B cell (primary cell): Measurements from ENCODE around the gene OFD1. TPM values are rescaled to one million over a fixed set of nuclear protein-coding genes. Genes with fewer than 3 reads are reported as not detected.

Experiments
- ATAC-seq: fragments of 200-7000 bp; cut with Tn5 transposase; one replicate; pipeline ENCODE4 v1.10.0; 2021; ENCODE audit warnings: low read depth, mild to moderate bottlenecking, moderate number of reproducible peaks, moderate library complexity
- CTCF ChIA-PET: fragments of 350-600 bp; sonication (Branson Sonifier 250); formaldehyde crosslinking; loops from one replicate; lab custom pipeline; 2021; ENCODE audit warnings: antibody characterized with exemption, inconsistent platforms; lab: Charles Lee
- POLR2A ChIA-PET: fragments of 350-600 bp; sonication (Branson Sonifier 250); formaldehyde crosslinking; loops from one replicate; lab custom pipeline; 2021; ENCODE audit warnings: antibody characterized with exemption; lab: Charles Lee
- DNase-seq: peaks from one replicate; pipeline ENCODE4 v3.0.0; 2013
- H2AFZ ChIP-seq: 2 replicates; pipeline ENCODE4 v1.6.1; 2012; ENCODE audit warnings: mild to moderate bottlenecking, low read depth, low read length; ENCODE audit not compliant: insufficient read depth, poor library complexity, severe bottlenecking
- H3K27ac ChIP-seq, 2 donors: 1 replicate in 1 of 2; 2 replicates in 1 of 2; pipeline ENCODE4 v1.5.1; 2012 to 2013; ENCODE audit warnings: low read length in 2 of 2, mild to moderate bottlenecking in 2 of 2, moderate library complexity in 1 of 2
- H3K27me3 ChIP-seq, 4 experiments: fragments of 200-600 bp in 1 of 4; sonication (generic) in 1 of 4; replicated peaks in 1 of 4; 1 replicate in 2 of 4; 2 replicates in 2 of 4; pipeline versions ENCODE4 v1.6.1 to v1.7.0; 2013 to 2016; ENCODE audit warnings: low read length in 3 of 4, mild to moderate bottlenecking in 2 of 4, mixed read lengths in 1 of 4, moderate library complexity in 1 of 4; ENCODE audit not compliant: insufficient read depth in 4 of 4, control insufficient read depth in 3 of 4; ENCODE audit errors: control extremely low read depth in 1 of 4
- H3K36me3 ChIP-seq, 2 experiments: replicated peaks in 1 of 2; 1 replicate in 1 of 2; 2 replicates in 1 of 2; pipeline versions ENCODE4 v1.6.1 to v1.7.1; 2013; ENCODE audit warnings: low read length in 1 of 2; ENCODE audit not compliant: insufficient read depth in 2 of 2, control insufficient read depth in 1 of 2; ENCODE audit errors: control extremely low read depth in 1 of 2, extremely low read depth in 1 of 2
- H3K4me1 ChIP-seq, 2 donors: fragments of 200-600 bp in 1 of 2; sonication (generic) in 1 of 2; 1 replicate in 1 of 2; 2 replicates in 1 of 2; pipeline versions ENCODE4 v1.5.1 to v1.6.1; 2013 to 2017; ENCODE audit warnings: low read length in 2 of 2; ENCODE audit not compliant: control insufficient read depth in 2 of 2, insufficient read depth in 2 of 2
- H3K4me2 ChIP-seq: replicated peaks from 2 replicates; pipeline ENCODE3; 2012; ENCODE audit warnings: mild to moderate bottlenecking, low read depth, low read length; ENCODE audit not compliant: poor library complexity, severe bottlenecking
- H3K4me3 ChIP-seq, 5 experiments: fragments of 200-600 bp in 1 of 5; sonication (generic) in 1 of 5; 1 replicate in 3 of 5; 2 replicates in 2 of 5; pipeline versions ENCODE4 v1.5.1 to v1.7.0; 2011 to 2016; ENCODE audit warnings: low read length in 4 of 5, mild to moderate bottlenecking in 4 of 5, low read depth in 2 of 5, control low read depth in 1 of 5, moderate library complexity in 1 of 5; ENCODE audit not compliant: insufficient read depth in 1 of 5; ENCODE audit errors: control extremely low read depth in 1 of 5, extremely low read depth in 1 of 5
- H3K79me2 ChIP-seq: fragments of 200-600 bp; sonication (generic); one replicate; pipeline ENCODE4 v1.6.0; 2016; ENCODE audit warnings: low read length; ENCODE audit not compliant: control insufficient read depth, insufficient read depth
- H3K9ac ChIP-seq: fragments of 200-600 bp; sonication (generic); 2 replicates; pipeline ENCODE4 v1.6.1; 2017; ENCODE audit warnings: mild to moderate bottlenecking, low read length, moderate library complexity
- H3K9me3 ChIP-seq, 3 donors: one replicate each; pipeline versions ENCODE4 v1.6.1 to v1.7.1; 2013; ENCODE audit warnings: low read length in 2 of 3; ENCODE audit not compliant: control insufficient read depth in 2 of 3, insufficient read depth in 1 of 3; ENCODE audit errors: control extremely low read depth in 1 of 3
- H4K20me1 ChIP-seq: 2 replicates; pipeline ENCODE4 v1.6.0; 2012; ENCODE audit warnings: mild to moderate bottlenecking, low read length; ENCODE audit not compliant: insufficient read depth, control insufficient read depth, poor library complexity, severe bottlenecking
- H3K27ac Mint-ChIP-seq: one replicate; pipeline ENCODE4 v1.8.0; 2021; ENCODE audit warnings: mixed read lengths
- H3K27me3 Mint-ChIP-seq: one replicate; pipeline ENCODE4 v1.8.0; 2021; ENCODE audit warnings: mixed read lengths
- H3K4me1 Mint-ChIP-seq: one replicate; pipeline ENCODE4 v1.8.0; 2021; ENCODE audit warnings: mixed read lengths
- H3K4me3 Mint-ChIP-seq: one replicate; pipeline ENCODE4 v1.8.0; 2021; ENCODE audit warnings: mixed read lengths
- H3K9me3 Mint-ChIP-seq: one replicate; pipeline ENCODE4 v1.8.0; 2022; ENCODE audit warnings: mixed read lengths; ENCODE audit not compliant: insufficient read depth
- EZH2 ChIP-seq: IDR thresholded peaks from 2 replicates; pipeline ENCODE4 v1.6.1; 2012; ENCODE audit warnings: borderline replicate concordance, low read depth, mild to moderate bottlenecking, moderate library complexity, low read length; ENCODE audit not compliant: insufficient read depth, poor library complexity, severe bottlenecking
- WGBS: methylation state at CpG from one replicate; pipeline ENCODE4 v1.1.5; 2013; ENCODE audit warnings: missing lambda C conversion rate; ENCODE audit not compliant: insufficient coverage; 5-methylcytosine and 5-hydroxymethylcytosine counted together
- intact Hi-C: fragments of 100-400 bp; cut with micrococcal nuclease; formaldehyde crosslinking; loops from one replicate; pipeline ENCODE4 v1.10.0; 2022
- polyA plus RNA-seq: library from polyadenylated mRNA; depleted of rRNA; stranded (reverse); fragments of >200 nt; gene quantifications from 2 replicates; pipeline ENCODE4 v1.2.3, GENCODE V29; 2012
- total RNA-seq, 2 donors: library from RNA; stranded (reverse); fragments of 120-200 nt in 1 of 2; gene quantifications; 1 replicate in 1 of 2; 2 replicates in 1 of 2; pipeline versions ENCODE4 v1.2.3 to v1.2.4, GENCODE V29; 2013 to 2022
- TF ChIP-seq, protein P1 (sequence below): fragments of 200-600 bp; IDR thresholded peaks from one replicate; pipeline ENCODE4 v1.8.0; 2022; ENCODE audit warnings: antibody characterized with exemption, mild to moderate bottlenecking

The OFD1 gene
- total and polyA plus RNA-seq, 2 donors (not counting 1 experiment from before 2014, with no cell fraction given) = 40.6 to 84.9 TPM

DNA sequence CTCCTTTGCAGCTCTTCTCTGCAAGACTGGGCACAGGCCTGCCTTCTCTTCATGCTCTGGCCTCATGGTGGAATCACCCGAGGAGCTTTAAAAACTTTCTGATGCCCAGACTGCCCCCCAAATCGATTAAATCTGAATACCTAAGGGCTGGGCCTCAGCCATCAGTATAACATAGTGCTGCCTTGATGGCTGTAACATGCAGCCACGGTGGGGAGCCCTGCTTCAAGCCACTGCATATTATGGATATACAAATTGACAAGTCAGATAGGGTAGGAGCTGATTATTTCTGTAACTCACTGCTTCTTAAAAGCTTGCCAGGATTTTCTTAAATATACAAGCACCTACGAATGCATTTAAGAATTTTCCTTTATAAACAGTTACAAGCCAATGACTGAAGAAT, 41.8 kb downstream of the OFD1 start:
- no peaks in the 10 kb centered on the region for H3K9me3 ChIP-seq
- no peaks in the 10 kb centered on the region for H3K4me1 Mint-ChIP-seq

DNA sequence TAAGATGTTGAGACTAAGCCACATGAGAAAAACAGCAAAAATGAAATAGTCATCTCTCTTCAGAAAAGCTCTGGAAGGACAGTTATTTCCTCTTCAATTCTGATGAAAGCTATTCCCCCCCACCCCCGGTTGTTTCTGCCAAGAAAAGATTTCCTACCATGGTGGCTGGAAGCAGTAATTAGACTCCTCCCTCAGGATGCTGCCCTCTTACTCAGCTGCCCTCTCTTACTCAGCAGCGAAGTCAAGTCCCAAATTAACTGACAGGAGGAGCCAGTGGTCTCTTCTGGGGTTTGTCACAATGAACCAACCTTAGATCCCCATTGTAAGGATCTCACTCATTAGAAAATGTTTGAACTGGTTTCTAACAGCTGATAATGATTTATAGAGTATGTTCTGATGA, 44.4 kb downstream of the OFD1 start:
- no peak for ATAC-seq
- Histone ChIP-seq H3K9ac (no peak overlapping the region), H3K79me2 (no peaks in the 10 kb centered on the region), H4K20me1 (no peaks in the 10 kb centered on the region), H3K4me2 (no peak overlapping the region), H3K4me1 (no peaks in the 10 kb centered on the region), H3K27ac (no peak overlapping the region), H3K27me3 (no peaks in the 10 kb centered on the region), H3K36me3 (peaks cover 0 to 15% of the 10 kb centered on the region in 2 experiments), H3K9me3 (no peaks in the 10 kb centered on the region), H3K4me3 (no peak overlapping the region), H2AFZ (no peak overlapping the region)
- intact Hi-C loops = no loop called here
- no peak for TF ChIP-seq EZH2
- TF ChIP-seq, protein P1, sequence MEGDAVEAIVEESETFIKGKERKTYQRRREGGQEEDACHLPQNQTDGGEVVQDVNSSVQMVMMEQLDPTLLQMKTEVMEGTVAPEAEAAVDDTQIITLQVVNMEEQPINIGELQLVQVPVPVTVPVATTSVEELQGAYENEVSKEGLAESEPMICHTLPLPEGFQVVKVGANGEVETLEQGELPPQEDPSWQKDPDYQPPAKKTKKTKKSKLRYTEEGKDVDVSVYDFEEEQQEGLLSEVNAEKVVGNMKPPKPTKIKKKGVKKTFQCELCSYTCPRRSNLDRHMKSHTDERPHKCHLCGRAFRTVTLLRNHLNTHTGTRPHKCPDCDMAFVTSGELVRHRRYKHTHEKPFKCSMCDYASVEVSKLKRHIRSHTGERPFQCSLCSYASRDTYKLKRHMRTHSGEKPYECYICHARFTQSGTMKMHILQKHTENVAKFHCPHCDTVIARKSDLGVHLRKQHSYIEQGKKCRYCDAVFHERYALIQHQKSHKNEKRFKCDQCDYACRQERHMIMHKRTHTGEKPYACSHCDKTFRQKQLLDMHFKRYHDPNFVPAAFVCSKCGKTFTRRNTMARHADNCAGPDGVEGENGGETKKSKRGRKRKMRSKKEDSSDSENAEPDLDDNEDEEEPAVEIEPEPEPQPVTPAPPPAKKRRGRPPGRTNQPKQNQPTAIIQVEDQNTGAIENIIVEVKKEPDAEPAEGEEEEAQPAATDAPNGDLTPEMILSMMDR = no peak
- no peaks in the 10 kb centered on the region for H3K9me3 Mint-ChIP-seq
- 20% methylated on average over 1 of the region's 2 CpGs for WGBS
- POLR2A ChIA-PET = no interaction called here
- no peak overlapping the region for H3K4me3 Mint-ChIP-seq
- no peak overlapping the region for H3K27ac Mint-ChIP-seq
- no peaks in the 10 kb centered on the region for H3K4me1 Mint-ChIP-seq
- no peak for DNase-seq
- no peaks in the 10 kb centered on the region for H3K27me3 Mint-ChIP-seq
- CTCF ChIA-PET = no interaction called here

More for the DNA sequence above, 41.8 kb downstream of the OFD1 start:
- H3K27ac Mint-ChIP-seq = no peak overlapping the region
- ChIA-PET CTCF (no interaction called here), POLR2A (no interaction called here)
- no peaks in the 10 kb centered on the region for H3K79me2 ChIP-seq
- H3K36me3 ChIP-seq = peaks cover 0 to 18% of the 10 kb centered on the region in 2 experiments
- no peaks in the 10 kb centered on the region for H3K9me3 Mint-ChIP-seq
- H3K4me2 ChIP-seq = no peak overlapping the region
- no peak overlapping the region for H2AFZ ChIP-seq
- DNase-seq (no peak), ATAC-seq (no peak)
- no peaks in the 10 kb centered on the region for H3K4me1 ChIP-seq
- H3K27ac ChIP-seq = no peak overlapping the region
- no peak overlapping the region for H3K9ac ChIP-seq
- H3K27me3 ChIP-seq = no peaks in the 10 kb centered on the region
- H3K4me3 ChIP-seq = no peak overlapping the region
- no peaks in the 10 kb centered on the region for H3K27me3 Mint-ChIP-seq
- TF ChIP-seq EZH2 = no peak
- TF ChIP-seq, protein P1 = no peak
- H3K4me3 Mint-ChIP-seq = no peak overlapping the region
- no peaks in the 10 kb centered on the region for H4K20me1 ChIP-seq
- intact Hi-C loops = no loop called here
- 100% methylated on average over 2 of the region's 4 CpGs for WGBS
